Measurements from ENCODE around the gene MFNG. TPM values are rescaled to one million over a fixed set of nuclear protein-coding genes. Genes with fewer than 3 reads are reported as not detected.
"Not testable (repeated sequence)": the region's sequence is repeated elsewhere in the genome, so short reads cannot be mapped to it uniquely, and the experiment has no call there.

Gene MFNG, protein sequence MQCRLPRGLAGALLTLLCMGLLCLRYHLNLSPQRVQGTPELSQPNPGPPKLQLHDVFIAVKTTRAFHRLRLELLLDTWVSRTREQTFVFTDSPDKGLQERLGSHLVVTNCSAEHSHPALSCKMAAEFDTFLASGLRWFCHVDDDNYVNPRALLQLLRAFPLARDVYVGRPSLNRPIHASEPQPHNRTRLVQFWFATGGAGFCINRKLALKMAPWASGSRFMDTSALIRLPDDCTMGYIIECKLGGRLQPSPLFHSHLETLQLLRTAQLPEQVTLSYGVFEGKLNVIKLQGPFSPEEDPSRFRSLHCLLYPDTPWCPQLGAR
- total RNA-seq (100 to 1,000 TPM; 139 to 150 TPM), total RNA-seq (102 to 218 reads per million in 2 donors)

DNA sequence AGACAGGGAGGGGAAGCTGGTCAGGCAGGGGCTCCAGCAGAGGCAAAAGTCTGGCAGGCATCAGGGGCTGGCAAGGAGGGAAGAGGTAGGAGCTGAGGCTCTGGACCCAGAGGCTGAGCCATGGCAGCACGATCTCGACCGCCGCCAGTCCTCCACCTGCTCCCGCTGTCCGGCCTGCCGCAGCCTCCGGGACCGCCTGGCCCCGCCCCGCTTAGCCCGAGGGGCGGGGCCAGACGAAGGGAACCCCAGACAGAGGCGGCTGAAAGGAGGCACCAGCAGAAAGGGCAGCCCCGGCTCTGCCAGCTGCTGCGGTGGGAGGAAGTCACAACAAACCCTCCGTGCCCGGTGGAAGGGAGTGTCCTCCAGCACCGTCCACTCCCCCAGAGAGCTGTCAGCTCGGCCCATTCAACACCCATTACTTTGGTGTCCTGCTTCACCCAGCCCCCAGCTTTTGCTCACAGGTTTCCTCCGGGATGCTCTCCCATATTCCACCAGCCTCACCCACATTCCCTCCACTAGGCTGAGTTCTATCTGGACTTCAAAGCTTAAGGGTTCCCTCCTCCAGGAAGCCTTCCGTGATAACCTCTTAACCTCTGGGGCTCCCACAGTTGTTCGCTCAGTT is at the start of gene MFNG:
Gene MFNG, minus strand, starts transcription at position 161 of the 622 bp plus-strand sequence. CDS start 207 bp downstream, outside the sequence.
- peak within 1 kb of the TSS; percentile 96 for H3K27ac Mint-ChIP-seq
- H3K27me3 Mint-ChIP-seq: no peaks in the 10 kb centered on the region
- H3K4me1 Mint-ChIP-seq: peaks cover 64% of the 10 kb centered on the region
- ATAC-seq (peak; percentile 66), DNase-seq (peak; percentile 59 to 67 (median 64))
- peak within 1 kb of the TSS; percentile 96 for H3K4me3 Mint-ChIP-seq
- no peaks in the 10 kb centered on the region for H3K9me3 ChIP-seq (ENCODE audit: control insufficient read depth, low read length, poor library complexity, severe bottlenecking)
- no peaks in the 10 kb centered on the region for H3K36me3 Mint-ChIP-seq (ENCODE audit: low read depth)

DNA sequence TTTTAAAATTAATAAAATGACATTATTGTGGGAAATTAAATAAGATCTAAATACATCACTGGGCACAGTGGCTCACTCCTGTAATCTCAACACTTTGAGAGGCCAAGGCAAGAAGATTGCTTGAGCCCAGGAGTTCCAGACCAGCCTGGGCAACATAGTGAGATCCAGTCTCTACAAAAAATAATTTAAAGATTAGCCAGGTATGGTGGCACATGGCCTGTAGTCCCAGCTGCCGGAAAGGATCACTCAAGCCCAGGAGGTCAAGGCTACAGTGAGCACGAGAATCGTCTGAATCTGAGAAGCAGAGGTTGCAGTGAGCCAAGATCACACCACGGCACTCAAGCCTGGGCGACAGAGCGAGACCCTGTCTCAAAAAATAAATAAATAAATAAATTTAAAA is 49.0 kb upstream of the MFNG start:
- H3K27me3 Mint-ChIP-seq: peaks cover 11% of the 10 kb centered on the region
- no peak overlapping the region for H3K27ac Mint-ChIP-seq
- no peaks in the 10 kb centered on the region for H3K9me3 ChIP-seq (ENCODE audit: control insufficient read depth, low read length, poor library complexity, severe bottlenecking)
- H3K4me1 Mint-ChIP-seq: peaks cover 13% of the 10 kb centered on the region
- H3K4me3 Mint-ChIP-seq: no peak overlapping the region
- DNase-seq (no peak), ATAC-seq (no peak)
- no peaks in the 10 kb centered on the region for H3K36me3 Mint-ChIP-seq (ENCODE audit: low read depth)

DNA sequence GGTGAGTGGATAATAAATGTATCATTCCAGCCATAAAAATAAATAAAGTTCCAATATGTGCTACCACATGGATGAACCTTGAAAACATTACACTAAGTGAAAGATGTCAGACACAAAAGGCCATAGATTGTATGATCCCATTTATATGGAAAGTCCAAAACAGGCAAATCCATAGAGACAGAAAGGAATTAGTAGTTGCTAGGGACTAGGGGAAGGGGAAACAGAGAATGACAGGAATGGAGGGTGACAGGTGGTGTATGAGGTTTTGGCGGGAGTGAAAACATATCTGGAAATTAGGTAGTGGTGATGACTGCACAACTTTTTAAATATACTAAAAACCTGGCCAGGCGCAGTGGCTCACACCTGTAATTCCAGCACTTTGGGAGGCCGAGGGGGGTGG is 48.3 kb upstream of the MFNG start:
- peaks cover 15% of the 10 kb centered on the region for H3K4me1 Mint-ChIP-seq
- H3K9me3 ChIP-seq (ENCODE audit: control insufficient read depth, low read length, poor library complexity, severe bottlenecking): no peaks in the 10 kb centered on the region
- H3K4me3 Mint-ChIP-seq: no peak overlapping the region
- H3K27ac Mint-ChIP-seq: no peak overlapping the region
- DNase-seq: no peak
- no peak for ATAC-seq
- H3K27me3 Mint-ChIP-seq: peaks cover 11% of the 10 kb centered on the region
- H3K36me3 Mint-ChIP-seq (ENCODE audit: low read depth): no peaks in the 10 kb centered on the region

DNA sequence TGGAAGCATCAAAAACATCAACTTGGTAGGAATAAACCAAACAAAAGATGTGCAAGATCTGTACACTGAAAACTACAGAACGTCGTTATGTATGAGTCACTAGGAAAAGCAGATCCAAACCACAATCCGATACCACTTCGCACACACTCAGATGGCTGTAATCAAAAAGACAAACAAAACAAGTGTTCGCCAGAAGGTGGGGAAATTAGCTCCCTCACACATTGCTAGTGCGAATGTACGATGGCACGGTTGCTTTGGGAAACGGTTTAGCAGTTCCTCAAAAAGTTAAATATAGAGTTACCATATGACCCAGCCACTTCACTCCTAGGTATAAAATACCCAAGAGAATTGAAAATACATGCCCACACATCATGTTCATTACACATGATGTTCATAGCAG is 47.8 kb upstream of the MFNG start:
- no peak for DNase-seq
- H3K27me3 Mint-ChIP-seq: peaks cover 9% of the 10 kb centered on the region
- H3K27ac Mint-ChIP-seq: no peak overlapping the region
- H3K4me3 Mint-ChIP-seq: no peak overlapping the region
- no peak for ATAC-seq
- no peaks in the 10 kb centered on the region for H3K9me3 ChIP-seq (ENCODE audit: control insufficient read depth, low read length, poor library complexity, severe bottlenecking)
- H3K4me1 Mint-ChIP-seq: peaks cover 15% of the 10 kb centered on the region
- H3K36me3 Mint-ChIP-seq (ENCODE audit: low read depth): no peaks in the 10 kb centered on the region

DNA sequence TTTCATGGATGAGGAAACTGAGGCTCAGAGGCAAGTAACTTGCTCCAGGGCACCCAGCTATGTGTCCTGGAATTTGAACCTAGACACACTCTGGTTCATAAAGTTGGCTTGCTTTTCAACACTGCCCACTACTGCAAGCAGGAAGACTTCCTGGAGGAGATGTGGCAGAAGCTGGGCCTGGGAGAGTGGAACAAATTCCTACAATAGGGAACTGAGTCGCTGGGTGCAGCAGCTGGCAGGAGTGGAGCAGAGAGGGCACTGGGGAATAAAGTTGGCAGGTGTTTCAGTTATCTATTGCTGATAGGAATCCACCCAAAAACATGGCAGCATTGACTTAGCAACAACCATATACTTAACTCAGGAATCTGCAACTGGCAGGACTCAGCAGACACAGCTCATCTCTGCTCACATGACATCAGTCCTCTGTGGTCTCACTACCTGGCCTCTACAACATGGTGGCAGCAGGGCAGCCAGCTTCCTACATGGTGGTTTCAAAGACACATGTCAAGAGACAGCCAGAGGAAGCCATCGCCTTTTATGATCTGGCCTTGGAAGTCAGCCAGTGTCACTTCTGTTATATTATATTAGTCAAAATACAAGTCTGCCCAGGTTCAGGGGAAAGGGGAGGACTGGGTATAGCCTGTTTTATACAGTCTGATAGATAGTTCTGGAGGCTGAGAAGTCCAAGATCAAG is 43.6 kb upstream of the MFNG start:
- H3K9me3 ChIP-seq (ENCODE audit: control insufficient read depth, low read length, poor library complexity, severe bottlenecking): no peaks in the 10 kb centered on the region
- H3K4me1 Mint-ChIP-seq: peaks cover 2% of the 10 kb centered on the region
- DNase-seq: no peak
- no peaks in the 10 kb centered on the region for H3K36me3 Mint-ChIP-seq (ENCODE audit: low read depth)
- no peak overlapping the region for H3K27ac Mint-ChIP-seq
- H3K4me3 Mint-ChIP-seq: no peak overlapping the region
- peaks cover 10% of the 10 kb centered on the region for H3K27me3 Mint-ChIP-seq
- no peak for ATAC-seq

DNA sequence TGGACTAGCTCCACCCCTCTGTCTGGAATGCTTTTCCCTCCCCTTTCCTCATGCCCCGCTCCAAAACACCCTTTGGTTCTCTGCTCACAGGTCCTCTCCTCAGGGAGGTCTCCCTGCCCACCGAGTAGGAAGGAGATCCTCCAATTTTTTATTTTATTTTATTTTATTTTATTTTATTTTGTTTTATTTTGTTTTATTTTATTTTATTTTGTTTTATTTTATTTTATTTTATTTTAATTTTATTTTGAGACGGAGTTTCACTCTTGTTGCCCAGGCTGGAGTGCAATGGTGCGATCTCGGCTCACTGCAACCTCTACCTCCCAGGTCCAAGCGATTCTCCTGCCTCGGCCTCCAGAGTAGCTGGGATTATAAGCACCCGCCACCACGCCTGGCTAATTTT is 41.8 kb upstream of the MFNG start:
- DNase-seq; H3K27ac Mint-ChIP-seq; H3K36me3 Mint-ChIP-seq (ENCODE audit: low read depth); ATAC-seq; H3K4me3 Mint-ChIP-seq; H3K4me1 Mint-ChIP-seq; H3K9me3 ChIP-seq (ENCODE audit: control insufficient read depth, low read length, poor library complexity, severe bottlenecking): not testable (repeated sequence)
- H3K27me3 Mint-ChIP-seq: peaks cover 23% of the 10 kb centered on the region

DNA sequence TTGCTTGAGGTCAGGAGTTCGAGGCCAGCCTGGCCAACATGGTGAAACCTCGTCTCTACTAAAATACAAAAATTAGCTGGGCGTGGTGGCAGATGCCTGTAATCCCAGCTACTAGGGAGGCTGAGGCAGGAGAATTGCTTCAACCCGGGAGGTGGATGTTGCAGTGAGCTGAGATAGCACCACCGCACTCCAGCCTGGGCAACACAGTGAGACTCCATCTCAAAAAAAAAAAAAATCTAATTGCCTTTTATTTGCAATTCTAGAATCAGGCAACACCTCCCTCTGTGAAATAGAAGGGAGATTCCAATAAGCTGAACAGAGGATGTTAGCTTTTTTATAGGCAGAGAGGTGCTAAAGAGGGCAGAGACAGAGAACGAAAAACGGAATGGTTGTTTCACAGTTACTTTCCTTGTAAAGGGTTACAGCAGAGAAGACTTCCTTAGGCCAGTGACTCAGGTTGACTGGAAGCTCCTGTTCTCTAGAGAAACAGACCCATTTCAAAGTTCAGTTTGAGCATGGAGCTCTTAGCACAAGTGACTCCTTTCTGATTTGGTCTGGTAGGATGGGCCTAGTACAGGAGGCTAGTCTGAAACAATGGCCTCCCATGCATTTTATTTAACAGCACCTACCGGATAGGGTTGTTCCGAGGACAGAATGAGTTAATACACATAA is 41.0 kb upstream of the MFNG start:
- H3K36me3 Mint-ChIP-seq (ENCODE audit: low read depth); DNase-seq; ATAC-seq; H3K4me3 Mint-ChIP-seq; H3K4me1 Mint-ChIP-seq; H3K27ac Mint-ChIP-seq; H3K9me3 ChIP-seq (ENCODE audit: control insufficient read depth, low read length, poor library complexity, severe bottlenecking): not testable (repeated sequence)
- peaks cover 30% of the 10 kb centered on the region for H3K27me3 Mint-ChIP-seq

DNA sequence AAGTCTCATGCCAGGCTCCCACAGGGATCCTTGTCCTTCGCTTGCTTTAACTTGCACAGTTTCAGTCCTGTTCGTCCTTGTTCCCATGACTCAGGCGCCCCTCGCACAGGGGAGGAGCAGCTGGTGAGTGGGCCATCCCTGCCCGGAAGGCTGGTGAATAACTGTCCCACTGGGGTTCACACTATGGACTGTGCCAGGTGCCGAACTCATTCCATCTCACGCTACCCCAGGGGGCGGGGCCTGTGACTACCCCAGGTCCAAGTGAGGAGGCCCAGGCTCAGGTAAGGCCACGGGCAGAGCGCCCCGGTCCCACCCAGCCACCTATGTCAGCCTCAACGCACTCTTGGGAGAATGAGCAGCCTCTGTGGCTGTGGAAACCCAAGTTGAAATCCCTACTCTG is 40.2 kb upstream of the MFNG start:
- DNase-seq (no peak), ATAC-seq (no peak)
- peaks cover 2% of the 10 kb centered on the region for H3K4me1 Mint-ChIP-seq
- H3K27ac Mint-ChIP-seq: no peak overlapping the region
- H3K9me3 ChIP-seq (ENCODE audit: control insufficient read depth, low read length, poor library complexity, severe bottlenecking): no peaks in the 10 kb centered on the region
- H3K36me3 Mint-ChIP-seq (ENCODE audit: low read depth): no peaks in the 10 kb centered on the region
- peaks cover 38% of the 10 kb centered on the region for H3K27me3 Mint-ChIP-seq
- H3K4me3 Mint-ChIP-seq: no peak overlapping the region

DNA sequence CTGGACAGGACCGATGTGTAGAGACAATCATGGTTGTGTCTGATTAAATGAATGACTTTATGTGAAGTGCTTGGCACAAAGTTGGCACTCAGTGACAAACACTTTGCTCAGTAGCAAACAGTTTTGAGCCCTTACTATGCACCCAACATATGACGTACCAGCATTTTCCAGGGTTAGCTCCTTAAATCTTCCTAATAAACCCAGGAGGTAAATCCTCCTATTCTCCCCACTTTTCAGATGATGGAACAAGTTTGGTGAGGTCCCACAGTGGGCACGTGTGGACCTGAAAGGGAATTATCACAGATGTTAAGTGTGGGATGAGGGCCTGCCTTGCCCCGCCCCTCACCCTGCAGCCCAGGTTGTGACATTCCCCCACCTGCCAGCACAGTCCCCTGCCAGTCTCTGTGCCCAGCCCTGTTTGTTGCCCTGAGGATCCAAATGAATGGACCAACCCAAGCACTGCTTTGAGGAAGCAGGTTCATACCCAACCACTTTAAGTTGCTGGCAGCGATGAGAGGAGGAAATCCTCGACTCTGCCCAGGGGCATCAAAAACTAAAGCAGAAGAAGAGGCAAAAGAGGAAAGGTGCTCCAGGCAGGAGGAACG is 39.7 kb upstream of the MFNG start:
- Mint-ChIP-seq H3K4me1 (peaks cover 2% of the 10 kb centered on the region), H3K27ac (no peak overlapping the region), H3K4me3 (no peak overlapping the region), H3K36me3 (ENCODE audit: low read depth) (no peaks in the 10 kb centered on the region), H3K27me3 (peaks cover 39% of the 10 kb centered on the region)
- H3K9me3 ChIP-seq (ENCODE audit: control insufficient read depth, low read length, poor library complexity, severe bottlenecking): no peaks in the 10 kb centered on the region
- ATAC-seq: no peak
- DNase-seq: no peak

DNA sequence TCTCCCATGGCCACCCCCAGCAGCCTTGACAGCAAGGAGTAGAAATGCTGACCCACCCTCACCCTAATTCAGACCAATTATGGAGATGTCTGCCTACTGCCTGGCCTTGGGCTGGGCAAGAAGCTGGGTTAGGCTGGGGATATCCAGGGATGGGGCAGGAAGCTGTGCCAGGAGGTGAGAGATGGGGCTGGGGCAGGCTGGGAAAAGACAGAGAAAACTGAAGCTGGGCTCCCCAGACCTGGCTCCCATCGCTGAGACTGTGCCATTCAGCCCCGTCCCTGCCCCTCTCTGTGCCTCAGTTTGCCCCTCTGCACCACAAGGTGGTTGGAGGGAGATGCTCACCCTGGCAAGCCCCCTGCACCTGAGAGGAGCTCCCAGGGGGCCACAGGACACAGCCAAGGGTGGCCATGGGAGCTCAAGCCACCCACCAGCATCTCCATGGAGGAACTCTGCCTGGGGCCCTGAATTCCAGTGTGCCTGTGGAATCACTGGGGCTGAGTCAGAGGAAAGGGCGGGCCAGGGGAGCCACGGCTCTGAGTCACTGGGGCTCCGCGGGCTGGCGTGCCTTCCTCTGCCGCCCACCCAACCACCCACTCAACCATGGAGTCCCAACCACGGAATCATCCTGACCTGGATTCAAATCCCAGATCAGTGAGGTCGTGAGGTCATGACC is 39.0 kb upstream of the MFNG start:
- no peaks in the 10 kb centered on the region for H3K36me3 Mint-ChIP-seq (ENCODE audit: low read depth)
- H3K4me1 Mint-ChIP-seq: peaks cover 2% of the 10 kb centered on the region
- no peak for ATAC-seq
- no peaks in the 10 kb centered on the region for H3K9me3 ChIP-seq (ENCODE audit: control insufficient read depth, low read length, poor library complexity, severe bottlenecking)
- H3K27me3 Mint-ChIP-seq: peaks cover 42% of the 10 kb centered on the region
- H3K4me3 Mint-ChIP-seq: no peak overlapping the region
- H3K27ac Mint-ChIP-seq: no peak overlapping the region
- no peak for DNase-seq

DNA sequence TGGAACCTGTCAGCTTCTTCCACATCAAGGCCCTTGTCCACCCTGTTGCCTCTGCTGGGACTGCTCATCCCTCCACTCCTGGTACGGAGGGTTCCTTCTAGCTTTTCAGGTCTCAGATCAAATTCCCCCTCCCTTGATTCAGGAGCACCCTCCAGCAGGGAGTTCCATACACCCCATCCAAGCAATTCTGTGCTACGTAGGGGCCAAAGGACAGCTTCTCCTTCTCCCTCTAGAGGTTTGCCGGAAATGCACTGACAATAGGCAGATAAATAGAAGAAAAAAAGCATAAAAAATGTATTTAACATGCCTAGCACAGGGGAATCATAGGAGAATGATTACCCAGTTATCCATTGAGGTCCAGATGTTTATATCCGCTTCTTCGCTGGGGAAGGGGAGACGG is 36.3 kb upstream of the MFNG start:
- Mint-ChIP-seq H3K4me1 (peaks cover 5% of the 10 kb centered on the region), H3K27me3 (peaks cover 50% of the 10 kb centered on the region), H3K4me3 (no peak overlapping the region), H3K27ac (no peak overlapping the region), H3K36me3 (ENCODE audit: low read depth) (peaks cover 3% of the 10 kb centered on the region)
- ATAC-seq (no peak), DNase-seq (no peak)
- no peaks in the 10 kb centered on the region for H3K9me3 ChIP-seq (ENCODE audit: control insufficient read depth, low read length, poor library complexity, severe bottlenecking)

DNA sequence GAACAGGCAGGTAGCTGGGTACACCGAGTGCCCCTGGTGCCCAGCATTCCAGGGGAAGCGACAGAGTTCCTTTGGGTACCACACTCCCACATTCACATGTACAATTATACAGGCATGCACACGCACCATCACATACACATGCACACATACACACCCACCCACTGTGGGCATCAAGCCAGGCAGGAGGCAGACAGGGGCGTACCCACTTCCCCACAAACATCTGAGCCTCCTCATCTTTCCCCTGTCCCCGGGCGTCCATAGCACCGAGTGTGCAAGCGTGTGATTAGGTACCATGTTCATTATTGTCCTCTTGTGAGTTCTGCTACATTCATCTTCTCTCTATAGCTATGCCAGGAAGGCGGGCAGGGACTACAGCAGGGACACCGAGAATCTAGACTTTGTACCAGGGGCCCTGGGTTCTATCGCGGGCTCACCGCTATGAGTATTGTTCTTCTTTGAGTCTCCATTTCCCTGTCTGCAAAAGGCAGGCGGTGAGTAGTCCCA is 35.1 kb upstream of the MFNG start:
- no peaks in the 10 kb centered on the region for H3K9me3 ChIP-seq (ENCODE audit: control insufficient read depth, low read length, poor library complexity, severe bottlenecking)
- peaks cover 5% of the 10 kb centered on the region for H3K4me1 Mint-ChIP-seq
- no peak overlapping the region for H3K4me3 Mint-ChIP-seq
- H3K27ac Mint-ChIP-seq: no peak overlapping the region
- H3K36me3 Mint-ChIP-seq (ENCODE audit: low read depth): peaks cover 4% of the 10 kb centered on the region
- ATAC-seq: no peak
- peaks cover 50% of the 10 kb centered on the region for H3K27me3 Mint-ChIP-seq
- no peak for DNase-seq

Measured in T-helper 17 cell (primary cell).